Endodermal cell (in vitro differentiated cells): Measurements from ENCODE around the gene LTBP1. TPM values are rescaled to one million over a fixed set of nuclear protein-coding genes. Genes with fewer than 3 reads are reported as not detected.

Experiments
- DNase-seq: peaks from one replicate; pipeline ENCODE4 v3.0.0-alpha.2; 2017
- H3K27ac ChIP-seq: 2 replicates; pipeline ENCODE4 v1.5.1; 2013; ENCODE audit warnings: mild to moderate bottlenecking, low read depth, low read length, moderate library complexity
- H3K27me3 ChIP-seq: 2 replicates; pipeline ENCODE4 v1.6.1; 2013; ENCODE audit warnings: mild to moderate bottlenecking, low read length, moderate library complexity; ENCODE audit not compliant: insufficient read depth, control insufficient read depth, poor library complexity, severe bottlenecking
- H3K36me3 ChIP-seq: 2 replicates; pipeline ENCODE4 v1.7.0; 2013; ENCODE audit warnings: mild to moderate bottlenecking, low read length, moderate library complexity; ENCODE audit not compliant: control insufficient read depth, insufficient read depth
- H3K4me1 ChIP-seq: one replicate; pipeline ENCODE4 v1.7.0; 2013; ENCODE audit warnings: low read length; ENCODE audit not compliant: control insufficient read depth, insufficient read depth
- H3K4me3 ChIP-seq: 2 replicates; pipeline ENCODE4 v1.5.1; 2013; ENCODE audit warnings: mild to moderate bottlenecking, low read length, moderate library complexity
- H3K9ac ChIP-seq: 2 replicates; pipeline ENCODE4 v1.6.1; 2013; ENCODE audit warnings: mild to moderate bottlenecking, low read length, moderate library complexity; ENCODE audit not compliant: poor library complexity, severe bottlenecking; ENCODE audit errors: extremely low read depth
- H3K9me3 ChIP-seq: 2 replicates; pipeline ENCODE4 v1.6.1; 2013; ENCODE audit warnings: mild to moderate bottlenecking, low read length, moderate library complexity; ENCODE audit not compliant: control insufficient read depth
- H3K27ac Mint-ChIP-seq: 2 replicates; pipeline ENCODE4 v1.8.0; 2020; ENCODE audit warnings: mixed read lengths
- H3K27me3 Mint-ChIP-seq: 2 replicates; pipeline ENCODE4 v1.8.0; 2021; ENCODE audit warnings: mild to moderate bottlenecking, mixed read lengths; ENCODE audit not compliant: insufficient read depth
- H3K36me3 Mint-ChIP-seq: 2 replicates; pipeline ENCODE4 v1.8.0; 2020; ENCODE audit warnings: low read depth, mixed read lengths
- H3K4me1 Mint-ChIP-seq: 2 replicates; pipeline ENCODE4 v1.8.0; 2020; ENCODE audit warnings: mixed read lengths
- H3K4me3 Mint-ChIP-seq: 2 replicates; pipeline ENCODE4 v1.8.0; 2020; ENCODE audit warnings: mild to moderate bottlenecking, moderate library complexity, mixed read lengths
- H3K9me3 Mint-ChIP-seq: 2 replicates; pipeline ENCODE4 v1.8.0; 2020; ENCODE audit warnings: mild to moderate bottlenecking, mixed read lengths
- WGBS, 2 experiments: methylation state at CpG; one replicate each; pipeline versions ENCODE4 v1.1.5 to v1.1.7; 2013; ENCODE audit warnings: missing lambda C conversion rate in 2 of 2, mixed read lengths in 1 of 2; ENCODE audit not compliant: insufficient coverage in 1 of 2, insufficient read length in 1 of 2; 5-methylcytosine and 5-hydroxymethylcytosine counted together
- total RNA-seq, 2 donors: library from RNA; stranded (reverse); fragmentation: NEBNext Ultra II Directional in 1 of 2; extraction: Animal tissue kit (Norgen Biotek cat#: 25700) in 1 of 2; gene quantifications; 2 replicates in 1 of 2; 3 replicates in 1 of 2; pipeline ENCODE4 v1.2.1, GENCODE V29; 2021
- TF ChIP-seq, protein P1 (sequence below): fragments of 200-600 bp; sonication (generic); conservative IDR thresholded peaks from 2 replicates; pipeline ENCODE4 v1.5.0; 2021; ENCODE audit warnings: antibody characterized with exemption, mild to moderate bottlenecking

Gene LTBP1
- total RNA-seq, 2 donors from 2014 or later: 43.2 to 43.4 TPM

DNA sequence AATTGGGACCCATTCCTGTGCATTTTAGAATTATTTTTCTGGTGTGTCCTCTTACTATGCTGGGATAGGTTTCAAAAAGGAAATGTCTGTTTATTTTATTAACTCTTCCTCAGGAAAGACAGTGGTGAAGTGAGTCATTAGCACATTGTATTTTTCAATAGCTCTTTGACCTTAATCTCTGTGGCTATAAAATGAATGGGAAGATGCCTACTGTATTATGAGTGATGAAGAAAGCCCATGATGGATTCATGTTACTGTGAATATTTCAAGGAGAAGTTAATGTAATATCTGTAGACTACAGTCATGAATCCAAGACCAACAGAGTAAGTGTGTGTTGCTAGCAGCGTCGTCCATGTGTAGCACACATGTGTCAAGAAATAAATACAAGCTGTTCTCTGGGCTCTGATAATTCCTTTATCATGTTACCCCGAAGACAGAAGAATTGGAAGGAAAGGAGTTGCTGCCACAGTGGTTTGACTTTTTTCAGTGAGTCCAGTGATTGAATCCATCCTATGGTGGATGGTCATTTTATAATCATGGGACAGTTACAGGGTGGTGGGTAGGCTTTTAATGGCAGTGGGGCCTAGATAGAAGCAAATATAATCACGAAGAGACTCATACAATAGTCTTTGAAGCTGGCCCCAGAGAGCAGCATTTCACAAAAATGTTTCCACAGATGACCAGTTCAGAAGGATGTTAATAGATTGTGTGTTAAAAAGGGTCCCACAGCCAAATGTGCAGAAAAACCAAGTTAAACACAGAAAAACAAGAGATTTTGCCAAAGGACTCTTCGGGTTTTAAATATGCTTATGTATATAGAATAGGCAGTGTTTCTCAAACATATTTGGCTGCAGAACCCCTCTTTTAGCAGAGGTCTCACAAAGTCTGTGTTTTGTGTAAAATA is 290.0 kb downstream of the LTBP1 start:
- TF ChIP-seq, protein P1, sequence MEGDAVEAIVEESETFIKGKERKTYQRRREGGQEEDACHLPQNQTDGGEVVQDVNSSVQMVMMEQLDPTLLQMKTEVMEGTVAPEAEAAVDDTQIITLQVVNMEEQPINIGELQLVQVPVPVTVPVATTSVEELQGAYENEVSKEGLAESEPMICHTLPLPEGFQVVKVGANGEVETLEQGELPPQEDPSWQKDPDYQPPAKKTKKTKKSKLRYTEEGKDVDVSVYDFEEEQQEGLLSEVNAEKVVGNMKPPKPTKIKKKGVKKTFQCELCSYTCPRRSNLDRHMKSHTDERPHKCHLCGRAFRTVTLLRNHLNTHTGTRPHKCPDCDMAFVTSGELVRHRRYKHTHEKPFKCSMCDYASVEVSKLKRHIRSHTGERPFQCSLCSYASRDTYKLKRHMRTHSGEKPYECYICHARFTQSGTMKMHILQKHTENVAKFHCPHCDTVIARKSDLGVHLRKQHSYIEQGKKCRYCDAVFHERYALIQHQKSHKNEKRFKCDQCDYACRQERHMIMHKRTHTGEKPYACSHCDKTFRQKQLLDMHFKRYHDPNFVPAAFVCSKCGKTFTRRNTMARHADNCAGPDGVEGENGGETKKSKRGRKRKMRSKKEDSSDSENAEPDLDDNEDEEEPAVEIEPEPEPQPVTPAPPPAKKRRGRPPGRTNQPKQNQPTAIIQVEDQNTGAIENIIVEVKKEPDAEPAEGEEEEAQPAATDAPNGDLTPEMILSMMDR: no peak
- Mint-ChIP-seq H3K4me3 (no peak overlapping the region), H3K36me3 (peaks cover 8% of the 10 kb centered on the region), H3K4me1 (no peaks in the 10 kb centered on the region), H3K9me3 (no peaks in the 10 kb centered on the region), H3K27me3 (no peaks in the 10 kb centered on the region), H3K27ac (no peak overlapping the region)
- 92 to 97% methylated on average over 4 to 5 of the region's 5 CpGs for WGBS, 2 experiments
- Histone ChIP-seq H3K27me3 (no peaks in the 10 kb centered on the region), H3K36me3 (no peaks in the 10 kb centered on the region), H3K4me1 (no peaks in the 10 kb centered on the region), H3K27ac (no peak overlapping the region), H3K9ac (no peak overlapping the region), H3K4me3 (no peak overlapping the region), H3K9me3 (no peaks in the 10 kb centered on the region)
- no peak for DNase-seq

DNA sequence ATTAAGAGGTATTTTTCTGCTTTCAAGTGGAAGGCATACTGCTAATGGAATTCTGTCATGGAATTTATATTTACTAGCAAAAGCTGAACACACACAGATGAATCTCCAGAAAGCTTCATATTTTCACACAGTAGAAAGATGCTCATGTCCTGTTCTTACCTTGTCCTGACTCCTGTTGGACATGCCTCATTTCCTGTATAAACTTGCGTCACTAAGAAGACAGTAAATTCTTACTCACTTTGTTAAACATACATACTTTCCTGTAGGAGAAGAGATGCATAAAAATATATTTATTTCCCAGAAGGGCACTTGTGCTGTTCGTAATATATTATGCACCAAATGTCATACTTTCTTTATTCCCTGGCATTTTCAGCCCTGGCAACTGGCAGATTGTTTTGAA is 291.4 kb downstream of the LTBP1 start:
- no peaks in the 10 kb centered on the region for H3K4me1 Mint-ChIP-seq
- H3K27ac Mint-ChIP-seq: no peak overlapping the region
- Histone ChIP-seq H3K9ac (no peak overlapping the region), H3K27me3 (no peaks in the 10 kb centered on the region), H3K9me3 (no peaks in the 10 kb centered on the region), H3K4me3 (no peak overlapping the region), H3K4me1 (no peaks in the 10 kb centered on the region), H3K36me3 (no peaks in the 10 kb centered on the region), H3K27ac (no peak overlapping the region)
- H3K9me3 Mint-ChIP-seq: no peaks in the 10 kb centered on the region
- peaks cover 8% of the 10 kb centered on the region for H3K36me3 Mint-ChIP-seq
- TF ChIP-seq, protein P1: no peak
- no peak overlapping the region for H3K4me3 Mint-ChIP-seq
- no peak for DNase-seq
- H3K27me3 Mint-ChIP-seq: no peaks in the 10 kb centered on the region
- WGBS, 2 experiments: 95 to 100% methylated on average over 1 to 2 of the region's 2 CpGs

GRCh38 chr2:33240178-33240577 is 293.4 kb downstream of the LTBP1 start:
- Mint-ChIP-seq H3K4me3 (no peak overlapping the region), H3K36me3 (peaks cover 1% of the 10 kb centered on the region), H3K27ac (no peak overlapping the region), H3K27me3 (no peaks in the 10 kb centered on the region), H3K9me3 (no peaks in the 10 kb centered on the region), H3K4me1 (no peaks in the 10 kb centered on the region)
- TF ChIP-seq, protein P1: no peak
- Histone ChIP-seq H3K9me3 (no peaks in the 10 kb centered on the region), H3K27ac (no peak overlapping the region), H3K36me3 (no peaks in the 10 kb centered on the region), H3K27me3 (no peaks in the 10 kb centered on the region), H3K4me1 (no peaks in the 10 kb centered on the region), H3K9ac (no peak overlapping the region), H3K4me3 (no peak overlapping the region)
- no peak for DNase-seq
- 79 to 100% methylated on average over 3 to 4 of the region's 4 CpGs for WGBS, 2 experiments
